Gastrocnemius medialis (tissue), 4 donors: ENCODE data around the gene ITIH6. TPM values are rescaled to one million over a fixed set of nuclear protein-coding genes. Genes with fewer than 3 reads are reported as not detected.
"Not testable (repeated sequence)": the region's sequence is repeated elsewhere in the genome, so short reads cannot be mapped to it uniquely, and the experiment has no call there.

Source experiments
- ATAC-seq, 2 donors: fragments of 150-250 bp; one replicate each; pipeline ENCODE4 v1.9.1; 2016
- DNase-seq, 2 donors: peaks; one replicate each; pipeline ENCODE4 v3.0.0-alpha.2; 2019
- H3K27ac ChIP-seq, 4 donors: fragments of 200-600 bp; sonication (generic); 1 replicate in 1 of 4; 2 replicates in 3 of 4; pipeline ENCODE4 v1.5.1; 2016 to 2018; ENCODE audit warnings: mild to moderate bottlenecking in 2 of 4, moderate library complexity in 1 of 4
- H3K27me3 ChIP-seq, 3 donors: fragments of 200-600 bp; sonication (generic) in 2 of 3; 1 replicate in 1 of 3; 2 replicates in 2 of 3; pipeline versions ENCODE4 v1.5.1 to v1.6.0; 2016 to 2019; ENCODE audit warnings: mild to moderate bottlenecking in 1 of 3, moderate library complexity in 1 of 3
- H3K36me3 ChIP-seq, 2 donors: fragments of 200-600 bp; sonication (generic) in 1 of 2; one replicate each; pipeline ENCODE4 v1.5.1; 2017 to 2018
- H3K4me1 ChIP-seq, 2 donors: fragments of 200-600 bp; sonication (generic) in 1 of 2; one replicate each; pipeline ENCODE4 v1.5.1; 2016 to 2017; ENCODE audit warnings: mild to moderate bottlenecking in 2 of 2
- H3K4me3 ChIP-seq, 4 donors: fragments of 200-600 bp; sonication (generic) in 3 of 4; 1 replicate in 1 of 4; 2 replicates in 3 of 4; pipeline ENCODE4 v1.5.1; 2016 to 2019; ENCODE audit warnings: mild to moderate bottlenecking in 2 of 4
- H3K9me3 ChIP-seq, 3 donors: fragments of 200-600 bp; sonication (generic) in 2 of 3; 1 replicate in 1 of 3; 2 replicates in 2 of 3; pipeline ENCODE4 v1.5.1; 2016 to 2019
- POLR2A ChIP-seq, 2 donors: fragments of 450-650 bp; IDR thresholded peaks; one replicate each; pipeline ENCODE4 v1.6.1; 2017; ENCODE audit warnings: antibody characterized with exemption in 2 of 2, mild to moderate bottlenecking in 2 of 2, moderate library complexity in 2 of 2
- in situ Hi-C, 4 donors: fragments of 200-750 bp; cut with MboI; loops; one replicate each; pipeline versions ENCODE4 v1.15.0 to v1.8.0; 2017; ENCODE audit warnings: low sequenced_read_pairs in 4 of 4
- intact Hi-C: fragments of 100-400 bp; cut with DNase I; formaldehyde crosslinking; loops from one replicate; pipeline ENCODE4 v1.15.1; 2023; ENCODE audit warnings: low total_unique reads
- total RNA-seq, 4 donors: library from RNA; depleted of rRNA; stranded (reverse); fragments of >200 nt; gene quantifications; one replicate each; pipeline versions ENCODE4 v1.1.0 to v1.2.3, GENCODE V29; 2016
- TF ChIP-seq, protein P1 (sequence below), 5 experiments: fragments of 450-650 bp in 3 of 5; fragments of 200-600 bp in 2 of 5; sonication (generic) in 2 of 5; IDR thresholded peaks in 4 of 5; conservative IDR thresholded peaks in 1 of 5; 1 replicate in 4 of 5; 2 replicates in 1 of 5; pipeline ENCODE4 v1.5.1; 2016 to 2019; ENCODE audit warnings: antibody characterized with exemption in 5 of 5, mild to moderate bottlenecking in 3 of 5, moderate library complexity in 3 of 5

ITIH6 gene
- total RNA-seq, 4 donors from 2014 or later, result not detected

DNA sequence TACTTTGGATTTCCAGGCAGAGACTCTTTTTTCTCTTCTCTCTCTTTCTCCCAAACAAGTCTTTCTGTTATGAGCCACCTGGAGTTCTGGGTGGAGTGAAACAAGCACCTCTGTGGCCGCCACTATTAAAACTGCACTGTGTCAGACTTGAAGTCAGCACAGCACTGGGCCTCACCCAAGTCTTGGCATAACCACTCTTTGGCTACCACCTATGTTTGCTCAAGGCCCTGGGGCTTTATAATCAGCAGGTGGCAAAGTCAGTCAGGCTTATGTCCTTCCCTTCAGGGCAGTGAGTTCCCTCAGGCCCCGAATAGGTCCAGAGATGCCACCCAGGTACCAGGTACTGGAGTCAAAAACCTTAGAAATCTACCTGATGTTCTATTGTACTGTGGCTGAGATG lies 52.4 kb downstream of the ITIH6 start:
- DNase-seq (peak; percentile 12 to 73), ATAC-seq (peak; percentile 24 to 73)
- intact Hi-C loops, result loop anchor here (5.0 kb wide), 2 partner anchors 42 to 257 kb away; partner anchors contain the start of gene APEX2
- Histone ChIP-seq H3K36me3 (no peaks in the 10 kb centered on the region), H3K4me3 (no peak overlapping the region), H3K9me3 (no peaks in the 10 kb centered on the region), H3K4me1 (no peaks in the 10 kb centered on the region), H3K27ac (peak overlapping the region; percentile 75 to 88 (median 86)), H3K27me3 (no peaks in the 10 kb centered on the region)
- TF ChIP-seq POLR2A (IDR thresholded peaks at IDR 0.05), result peak; percentile 14 to 27
- TF ChIP-seq, protein P1, sequence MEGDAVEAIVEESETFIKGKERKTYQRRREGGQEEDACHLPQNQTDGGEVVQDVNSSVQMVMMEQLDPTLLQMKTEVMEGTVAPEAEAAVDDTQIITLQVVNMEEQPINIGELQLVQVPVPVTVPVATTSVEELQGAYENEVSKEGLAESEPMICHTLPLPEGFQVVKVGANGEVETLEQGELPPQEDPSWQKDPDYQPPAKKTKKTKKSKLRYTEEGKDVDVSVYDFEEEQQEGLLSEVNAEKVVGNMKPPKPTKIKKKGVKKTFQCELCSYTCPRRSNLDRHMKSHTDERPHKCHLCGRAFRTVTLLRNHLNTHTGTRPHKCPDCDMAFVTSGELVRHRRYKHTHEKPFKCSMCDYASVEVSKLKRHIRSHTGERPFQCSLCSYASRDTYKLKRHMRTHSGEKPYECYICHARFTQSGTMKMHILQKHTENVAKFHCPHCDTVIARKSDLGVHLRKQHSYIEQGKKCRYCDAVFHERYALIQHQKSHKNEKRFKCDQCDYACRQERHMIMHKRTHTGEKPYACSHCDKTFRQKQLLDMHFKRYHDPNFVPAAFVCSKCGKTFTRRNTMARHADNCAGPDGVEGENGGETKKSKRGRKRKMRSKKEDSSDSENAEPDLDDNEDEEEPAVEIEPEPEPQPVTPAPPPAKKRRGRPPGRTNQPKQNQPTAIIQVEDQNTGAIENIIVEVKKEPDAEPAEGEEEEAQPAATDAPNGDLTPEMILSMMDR (IDR thresholded peaks at IDR 0.05 in 4 of 5, conservative IDR thresholded peaks at IDR 0.05 in 1 of 5), result no peak
- in situ Hi-C loops, result no loop called here

DNA sequence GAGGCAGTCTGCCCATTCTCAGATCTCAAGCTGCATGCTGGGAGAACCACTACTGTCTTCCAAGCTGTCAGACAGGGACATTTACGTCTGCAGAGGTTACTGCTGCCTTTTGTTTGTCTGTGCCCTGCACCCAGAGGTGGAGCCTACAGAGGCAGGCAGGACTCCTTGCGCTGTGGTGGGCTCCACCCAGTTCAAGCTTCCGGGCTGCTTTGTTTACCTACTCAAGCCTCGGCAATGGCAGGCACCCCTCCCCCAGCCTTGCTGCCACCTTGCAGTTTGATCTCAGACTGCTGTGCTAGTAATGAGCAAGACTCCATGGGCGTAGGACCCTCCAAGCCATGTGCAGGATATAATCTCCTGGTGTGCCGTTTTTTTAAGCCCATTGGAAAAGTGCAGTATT lies 59.5 kb downstream of the ITIH6 start:
- ATAC-seq, H3K9me3 ChIP-seq, H3K27ac ChIP-seq, H3K4me3 ChIP-seq, H3K4me1 ChIP-seq, H3K27me3 ChIP-seq, intact Hi-C loops, DNase-seq, in situ Hi-C loops, H3K36me3 ChIP-seq: not testable (repeated sequence)

DNA sequence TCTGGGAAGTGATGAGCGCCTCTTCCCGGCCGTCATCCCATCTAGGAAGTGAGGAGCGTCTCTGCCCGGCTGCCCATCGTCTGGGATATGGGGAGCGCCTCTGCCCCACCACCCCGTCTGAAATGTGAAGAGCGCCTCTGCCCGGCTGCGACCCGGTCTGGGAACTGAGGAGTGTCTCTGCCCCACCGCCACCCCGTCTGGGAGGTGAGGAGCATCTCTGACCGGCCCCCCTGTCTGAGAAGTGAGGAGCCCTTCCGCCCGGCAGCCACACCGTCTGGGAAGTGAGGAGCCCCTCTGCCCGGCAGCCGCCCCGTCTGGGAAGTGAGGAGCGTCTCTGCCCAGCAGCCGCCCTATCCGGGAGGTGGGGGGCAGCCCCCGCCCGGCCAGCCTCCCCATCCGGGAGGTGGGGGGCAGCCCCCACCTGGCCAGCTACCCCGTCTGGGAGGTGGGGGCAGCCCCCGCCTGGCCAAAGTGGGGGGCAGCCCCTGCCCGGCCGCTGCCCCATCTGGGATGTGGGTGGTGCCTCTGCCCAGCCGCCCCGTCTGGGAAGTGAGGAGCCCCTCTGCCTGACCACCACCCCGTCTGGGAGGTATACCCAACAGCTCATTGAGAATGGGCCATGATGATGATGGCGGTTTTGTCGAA lies 61.6 kb downstream of the ITIH6 start:
- H3K9me3 ChIP-seq, DNase-seq, intact Hi-C loops, H3K27ac ChIP-seq, H3K36me3 ChIP-seq, H3K4me3 ChIP-seq, ATAC-seq, H3K4me1 ChIP-seq, H3K27me3 ChIP-seq, in situ Hi-C loops: not testable (repeated sequence)

DNA sequence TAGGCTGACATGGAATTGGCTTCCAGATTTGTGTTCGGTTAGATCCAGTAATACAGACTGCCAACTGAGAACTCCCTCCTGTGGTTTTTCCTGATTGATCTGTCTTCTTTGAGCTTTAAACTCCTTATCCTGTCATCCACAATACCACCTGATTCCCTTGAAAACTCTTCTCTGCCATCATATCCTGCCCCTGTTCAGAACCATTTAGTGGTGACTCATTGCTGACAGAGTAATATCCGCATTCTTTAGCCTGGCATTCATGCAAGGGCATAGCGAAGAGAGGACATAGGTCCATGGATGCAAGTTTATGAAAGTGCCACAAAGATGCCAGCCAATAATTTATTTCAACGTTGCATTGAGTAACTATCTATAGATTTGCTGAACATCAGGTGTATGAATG lies 76.6 kb downstream of the ITIH6 start:
- H3K4me3 ChIP-seq, result no peak overlapping the region
- no peak for TF ChIP-seq POLR2A (IDR thresholded peaks at IDR 0.05)
- TF ChIP-seq, protein P1 (IDR thresholded peaks at IDR 0.05 in 4 of 5, conservative IDR thresholded peaks at IDR 0.05 in 1 of 5), result no peak
- no peaks in the 10 kb centered on the region for H3K36me3 ChIP-seq
- no peak overlapping the region for H3K27ac ChIP-seq
- ATAC-seq (no peak), DNase-seq (no peak)
- intact Hi-C loops, result no loop called here
- no peaks in the 10 kb centered on the region for H3K9me3 ChIP-seq
- no peaks in the 10 kb centered on the region for H3K27me3 ChIP-seq
- in situ Hi-C loops, result no loop called here
- H3K4me1 ChIP-seq, result no peaks in the 10 kb centered on the region

DNA sequence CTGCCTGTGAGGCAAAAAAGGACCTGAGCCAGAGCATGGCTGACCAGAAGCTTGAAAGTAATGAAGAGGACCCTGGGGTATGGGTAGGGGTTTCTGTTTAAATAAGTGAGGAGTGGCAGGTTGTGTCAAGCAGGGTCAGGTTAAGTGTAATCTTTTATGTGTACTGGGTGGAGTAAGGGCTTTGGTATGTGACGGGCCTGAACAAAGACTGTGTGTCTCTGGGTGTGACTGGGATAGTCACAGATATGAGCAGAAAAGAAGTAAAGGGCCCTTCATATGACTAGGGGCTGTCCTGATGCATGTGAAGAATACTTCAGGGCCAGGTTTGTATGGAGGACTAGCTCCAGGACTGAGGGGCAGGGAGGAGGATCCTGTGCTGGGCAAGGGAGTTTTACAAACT lies 82.4 kb downstream of the ITIH6 start:
- no peak overlapping the region for H3K4me3 ChIP-seq
- DNase-seq (no peak), ATAC-seq (no peak)
- intact Hi-C loops, result no loop called here
- H3K27ac ChIP-seq, result no peak overlapping the region
- no peaks in the 10 kb centered on the region for H3K27me3 ChIP-seq
- in situ Hi-C loops, result no loop called here
- TF ChIP-seq POLR2A (IDR thresholded peaks at IDR 0.05), result no peak
- TF ChIP-seq, protein P1 (IDR thresholded peaks at IDR 0.05 in 4 of 5, conservative IDR thresholded peaks at IDR 0.05 in 1 of 5), result no peak
- H3K4me1 ChIP-seq, result no peaks in the 10 kb centered on the region
- no peaks in the 10 kb centered on the region for H3K9me3 ChIP-seq
- no peaks in the 10 kb centered on the region for H3K36me3 ChIP-seq

DNA sequence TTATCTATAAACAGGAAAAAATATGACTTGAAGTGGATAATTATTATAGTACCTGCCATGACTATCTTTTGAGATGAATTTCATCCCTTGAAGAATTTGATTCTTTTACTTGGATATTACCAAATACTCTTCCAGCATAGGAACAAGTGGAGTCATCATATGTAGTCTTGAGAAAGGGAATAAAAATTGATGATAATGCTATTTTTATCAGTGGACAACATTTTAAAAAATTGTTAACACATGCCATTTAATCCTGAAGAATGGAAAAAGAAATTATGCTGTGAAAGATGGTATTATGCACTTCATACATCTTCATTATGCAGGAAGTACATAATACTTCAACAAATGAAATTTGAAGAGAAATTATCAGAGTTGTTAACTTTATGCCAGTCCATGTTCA lies 83.6 kb downstream of the ITIH6 start:
- H3K27ac ChIP-seq, result no peak overlapping the region
- DNase-seq (no peak), ATAC-seq (no peak)
- in situ Hi-C loops (no loop called here), intact Hi-C loops (no loop called here)
- H3K36me3 ChIP-seq, result no peaks in the 10 kb centered on the region
- H3K27me3 ChIP-seq, result no peaks in the 10 kb centered on the region
- H3K4me1 ChIP-seq, result no peaks in the 10 kb centered on the region
- TF ChIP-seq POLR2A (IDR thresholded peaks at IDR 0.05), result no peak
- TF ChIP-seq, protein P1 (IDR thresholded peaks at IDR 0.05 in 4 of 5, conservative IDR thresholded peaks at IDR 0.05 in 1 of 5), result no peak
- H3K4me3 ChIP-seq, result no peak overlapping the region
- no peaks in the 10 kb centered on the region for H3K9me3 ChIP-seq
